Loucy (cell line): ENCODE data around the gene THAP4.

Experiments used
- CTCF ChIP-seq: fragments of 200-600 bp; sonication (generic); conservative IDR thresholded peaks from 2 replicates; pipeline ENCODE4 v1.5.1; 2014; ENCODE audit warnings: mild to moderate bottlenecking, antibody characterized with exemption, low read length
- EZH2phosphoT487 ChIP-seq: fragments of 200-600 bp; IDR thresholded peaks from 2 replicates; pipeline ENCODE4 v1.6.1; 2018; ENCODE audit warnings: antibody characterized with exemption, mild to moderate bottlenecking, moderate library complexity, borderline replicate concordance

GRCh38 chr2:241546771-241547498 lies 90.0 kb downstream of the THAP4 start:
- TF ChIP-seq CTCF (no peak), EZH2phosphoT487 (no peak)
